Aorta (tissue), 5 donors: Measurements from ENCODE around the gene BMP8A. TPM values are rescaled to one million over a fixed set of nuclear protein-coding genes. Genes with fewer than 3 reads are reported as not detected.

Source experiments
- ATAC-seq: fragments of 200-7000 bp; cut with Tn5 transposase; one replicate; pipeline ENCODE4 v1.9.1; 2022; ENCODE audit warnings: moderate library complexity; ENCODE audit not compliant: low FRiP score
- DNase-seq, 2 donors: peaks; one replicate each; pipeline ENCODE4 v3.0.0-alpha.2; 2020
- H3K27ac ChIP-seq, 2 donors: one replicate each; pipeline ENCODE4 v1.5.1; 2013; ENCODE audit warnings: low read length in 2 of 2, mild to moderate bottlenecking in 2 of 2, moderate library complexity in 2 of 2, control low read depth in 1 of 2, inconsistent platforms in 1 of 2, low read depth in 1 of 2
- H3K27me3 ChIP-seq, 2 donors: one replicate each; pipeline ENCODE4 v1.6.1; 2013; ENCODE audit warnings: control low read depth in 1 of 2, low read length in 1 of 2, mild to moderate bottlenecking in 1 of 2, moderate library complexity in 1 of 2; ENCODE audit not compliant: insufficient read depth in 2 of 2, control insufficient read depth in 1 of 2
- H3K36me3 ChIP-seq, 2 donors: one replicate each; pipeline ENCODE4 v1.6.1; 2013; ENCODE audit warnings: control low read depth in 1 of 2, low read length in 1 of 2, mild to moderate bottlenecking in 1 of 2; ENCODE audit not compliant: insufficient read depth in 2 of 2, control insufficient read depth in 1 of 2
- H3K4me1 ChIP-seq, 2 donors: one replicate each; pipeline ENCODE4 v1.6.1; 2013; ENCODE audit warnings: low read length in 2 of 2, control low read depth in 1 of 2, mild to moderate bottlenecking in 1 of 2, moderate library complexity in 1 of 2; ENCODE audit not compliant: insufficient read depth in 2 of 2, control insufficient read depth in 1 of 2
- H3K4me3 ChIP-seq, 2 donors: one replicate each; pipeline ENCODE4 v1.5.1; 2013; ENCODE audit warnings: low read length in 2 of 2, control low read depth in 1 of 2, mild to moderate bottlenecking in 1 of 2
- H3K9me3 ChIP-seq: one replicate; pipeline ENCODE4 v1.6.1; 2013; ENCODE audit warnings: mild to moderate bottlenecking, low read length; ENCODE audit not compliant: control insufficient read depth
- WGBS, 2 donors: extraction: QIAGEN DNeasy Blood & Tissue Kit; methylation state at CpG; one replicate each; pipeline ENCODE4 v1.1.7; 2013; 5-methylcytosine and 5-hydroxymethylcytosine counted together
- intact Hi-C, 2 donors: fragments of 100-400 bp; cut with DNase I; formaldehyde crosslinking; loops; one replicate each; pipeline versions ENCODE4 v1.14.2 to v1.15.0; 2022
- polyA plus RNA-seq, 2 donors: library from polyadenylated mRNA; stranded (reverse); fragments of 200-250 nt; gene quantifications; one replicate each; pipeline ENCODE4 v1.2.3, GENCODE V29; 2013
- total RNA-seq, 2 donors: library from RNA; stranded (reverse); fragmentation: NEBNext Ultra II Directional; extraction: Animal tissue kit (Norgen Biotek cat#: 25700); gene quantifications; one replicate each; pipeline ENCODE4 v1.2.1, GENCODE V29; 2021
- donor health status: healthy with polysubstance abuse.
- donor health status: Bipolar disorder and iron deficiency.
- donor health status: DM: no; HTN: no; CAD: no.
- donor health status: DM: no; HTN: no; CAD: no.
- donor health status: DM: yes; HTN: yes; CAD: no.

BMP8A gene
- total and polyA plus RNA-seq, 4 donors, result not detected

DNA sequence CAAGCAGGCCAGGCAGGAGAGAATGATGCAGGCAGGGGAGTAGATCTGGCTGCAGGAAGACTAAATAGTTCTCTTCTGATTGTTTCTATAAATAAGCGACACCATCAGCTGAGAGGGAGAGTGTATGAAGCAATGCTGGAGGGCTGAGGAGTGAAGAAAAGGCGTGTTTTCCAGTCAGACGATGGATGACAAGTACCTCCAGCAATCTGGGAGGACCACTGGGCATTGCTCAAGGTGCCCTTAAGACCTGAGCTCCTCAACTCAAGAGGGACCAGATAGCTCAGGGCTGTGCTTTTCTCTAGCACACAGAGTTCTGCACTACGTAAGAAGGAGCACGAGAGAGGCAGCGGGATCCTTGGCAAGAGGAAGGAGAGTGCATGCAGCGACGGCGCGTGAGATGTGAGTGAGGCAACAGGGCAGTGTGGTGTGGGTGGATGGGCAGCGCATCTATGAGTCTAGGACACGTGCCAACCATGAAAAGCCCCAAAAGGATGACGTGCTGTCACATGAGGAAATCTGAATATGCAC is 49.1 kb downstream of the BMP8A start:
- 80 to 82% methylated on average over 13 of the region's 13 CpGs for WGBS, 2 donors
- Histone ChIP-seq H3K36me3 (peaks cover 0 to 4% of the 10 kb centered on the region in 2 donors), H3K4me3 (no peak overlapping the region), H3K4me1 (no peaks in the 10 kb centered on the region), H3K27ac (no peak overlapping the region), H3K9me3 (no peaks in the 10 kb centered on the region), H3K27me3 (no peaks in the 10 kb centered on the region)
- DNase-seq (peak in 1 of 2 donors; percentile 90), ATAC-seq (peak; percentile 71)
- intact Hi-C loops, result no loop called here

- Histone ChIP-seq H3K27ac (no peak overlapping the region), H3K27me3 (no peaks in the 10 kb centered on the region), H3K9me3 (no peaks in the 10 kb centered on the region), H3K4me1 (no peaks in the 10 kb centered on the region), H3K36me3 (peaks cover 2 to 4% of the 10 kb centered on the region in 2 donors), H3K4me3 (no peak overlapping the region)
- intact Hi-C loops, result no loop called here
- 96 to 98% methylated on average over 5 of the region's 5 CpGs for WGBS, 2 donors
- ATAC-seq (no peak), DNase-seq (no peak)
These were observed 51.5 kb downstream of the BMP8A start for GRCh38 chr1:39542924-39543323.

- Histone ChIP-seq H3K9me3 (no peaks in the 10 kb centered on the region), H3K27me3 (no peaks in the 10 kb centered on the region), H3K4me1 (no peaks in the 10 kb centered on the region), H3K27ac (no peak overlapping the region), H3K4me3 (no peak overlapping the region), H3K36me3 (peaks cover 8% of the 10 kb centered on the region in 2 donors)
- ATAC-seq (no peak), DNase-seq (no peak)
- intact Hi-C loops, result no loop called here
- 77 to 84% methylated on average over 4 of the region's 4 CpGs for WGBS, 2 donors
These were observed 52.9 kb downstream of the BMP8A start for GRCh38 chr1:39544327-39544726.

DNA sequence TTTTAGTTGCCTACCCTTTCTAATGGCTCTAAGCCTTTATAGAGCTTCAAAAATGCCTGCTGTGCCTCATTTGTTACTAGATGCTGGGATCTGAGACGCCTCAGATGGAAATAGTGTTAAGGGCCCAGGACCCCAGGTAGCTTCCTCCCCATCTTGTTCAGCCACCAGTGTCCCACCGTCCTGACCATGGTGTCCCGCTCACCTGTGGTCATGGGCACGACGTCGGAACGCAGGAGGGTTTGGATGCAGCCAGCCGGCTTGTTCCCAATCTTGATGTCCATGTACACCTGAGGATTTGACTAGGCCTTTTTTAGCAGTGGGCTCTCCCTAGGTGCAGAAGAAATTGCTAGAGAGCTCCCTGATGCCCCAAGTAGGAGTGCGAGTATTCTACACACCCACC is 54.1 kb downstream of the BMP8A start:
- H3K27ac ChIP-seq, result no peak overlapping the region
- H3K9me3 ChIP-seq, result no peaks in the 10 kb centered on the region
- no peaks in the 10 kb centered on the region for H3K4me1 ChIP-seq
- DNase-seq (no peak), ATAC-seq (no peak)
- intact Hi-C loops, result no loop called here
- no peak overlapping the region for H3K4me3 ChIP-seq
- peaks cover 8% of the 10 kb centered on the region in 2 donors for H3K36me3 ChIP-seq
- WGBS, 2 donors, result 95% methylated on average over 9 of the region's 9 CpGs
- H3K27me3 ChIP-seq, result no peaks in the 10 kb centered on the region

DNA sequence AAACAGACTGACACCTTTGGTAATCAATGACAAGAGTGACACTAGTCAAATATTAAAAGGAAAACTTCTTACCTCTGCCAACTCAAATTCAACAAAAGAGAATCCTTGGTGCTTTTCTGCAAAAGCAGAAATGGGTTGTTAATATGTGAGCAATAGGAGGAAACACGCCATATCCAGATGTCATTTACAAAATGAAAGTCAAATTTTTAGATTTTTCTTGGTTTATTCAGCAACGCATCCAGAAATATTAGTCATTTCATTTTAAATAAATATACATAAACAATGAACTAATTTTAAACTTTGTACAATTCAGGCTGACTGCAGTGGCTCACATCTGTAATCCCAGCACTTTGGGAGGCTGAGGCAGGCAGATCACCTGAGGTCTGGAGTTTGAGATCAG is 62.8 kb downstream of the BMP8A start:
- ATAC-seq, result no peak
- Histone ChIP-seq H3K36me3 (no peaks in the 10 kb centered on the region), H3K27me3 (no peaks in the 10 kb centered on the region), H3K9me3 (no peaks in the 10 kb centered on the region), H3K4me1 (no peaks in the 10 kb centered on the region), H3K4me3 (no peak overlapping the region), H3K27ac (no peak overlapping the region)
- 81 to 83% methylated on average over 2 of the region's 2 CpGs for WGBS, 2 donors
- intact Hi-C loops, result no loop called here
- no peak for DNase-seq

- DNase-seq (no peak), ATAC-seq (no peak)
- Histone ChIP-seq H3K36me3 (peaks cover 9 to 11% of the 10 kb centered on the region in 2 donors), H3K4me1 (no peaks in the 10 kb centered on the region), H3K27me3 (no peaks in the 10 kb centered on the region), H3K27ac (no peak overlapping the region), H3K9me3 (no peaks in the 10 kb centered on the region), H3K4me3 (no peak overlapping the region)
- intact Hi-C loops, result no loop called here
- WGBS, 2 donors, result 91 to 94% methylated on average over 1 of the region's 1 CpG
These were observed 69.8 kb downstream of the BMP8A start for GRCh38 chr1:39561279-39561678.

DNA sequence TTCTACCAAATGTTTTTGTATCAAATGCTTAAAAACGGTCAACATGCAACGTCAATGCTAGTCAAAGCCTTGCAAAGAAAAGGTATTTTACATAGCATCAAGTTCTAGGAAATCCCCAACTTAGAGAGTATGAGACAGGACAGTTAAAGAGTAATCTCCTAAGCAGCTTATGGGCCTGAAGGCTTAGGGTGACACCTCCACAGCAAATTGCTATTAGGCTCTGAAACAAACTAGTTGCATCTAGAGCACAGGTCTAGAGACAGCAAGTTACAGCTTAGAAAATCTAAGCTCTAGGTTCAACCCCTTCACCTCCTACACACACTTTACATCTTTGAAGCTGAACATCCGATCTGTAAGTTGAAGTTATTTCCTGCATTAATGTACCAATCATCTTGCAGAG is 71.5 kb downstream of the BMP8A start:
- no peaks in the 10 kb centered on the region for H3K9me3 ChIP-seq
- peaks cover 12 to 18% of the 10 kb centered on the region in 2 donors for H3K36me3 ChIP-seq
- WGBS, 2 donors, result 79% methylated on average over 3 of the region's 3 CpGs
- ATAC-seq, result no peak
- intact Hi-C loops, result no loop called here
- H3K4me3 ChIP-seq, result no peak overlapping the region
- DNase-seq, result no peak
- no peaks in the 10 kb centered on the region for H3K27me3 ChIP-seq
- no peak overlapping the region for H3K27ac ChIP-seq
- H3K4me1 ChIP-seq, result no peaks in the 10 kb centered on the region

DNA sequence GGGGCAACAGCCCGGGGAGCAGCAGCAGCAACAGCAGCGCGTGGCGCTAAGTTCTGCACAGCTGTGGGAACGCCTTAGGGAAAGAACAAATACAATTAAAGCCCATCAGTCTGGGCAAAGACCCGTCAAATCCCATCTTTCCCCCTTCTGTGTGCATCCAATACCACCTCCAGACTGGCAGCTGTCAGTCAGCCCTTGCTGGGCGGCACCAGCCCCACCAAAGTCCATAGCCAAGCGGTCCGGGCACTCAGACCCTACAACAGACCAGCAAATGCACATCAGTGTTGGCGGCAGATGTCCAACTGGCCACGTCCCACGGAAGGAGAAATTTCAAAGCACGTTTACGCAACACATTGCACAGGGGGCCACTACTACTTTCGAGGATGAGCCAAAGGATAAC is 72.2 kb downstream of the BMP8A start:
- H3K36me3 ChIP-seq, result peaks cover 14 to 18% of the 10 kb centered on the region in 2 donors
- no peaks in the 10 kb centered on the region for H3K9me3 ChIP-seq
- DNase-seq (no peak), ATAC-seq (no peak)
- no peak overlapping the region for H3K4me3 ChIP-seq
- H3K27ac ChIP-seq, result no peak overlapping the region
- WGBS, 2 donors, result 92% methylated on average over 15 of the region's 15 CpGs
- H3K27me3 ChIP-seq, result no peaks in the 10 kb centered on the region
- intact Hi-C loops, result no loop called here
- H3K4me1 ChIP-seq, result no peaks in the 10 kb centered on the region

DNA sequence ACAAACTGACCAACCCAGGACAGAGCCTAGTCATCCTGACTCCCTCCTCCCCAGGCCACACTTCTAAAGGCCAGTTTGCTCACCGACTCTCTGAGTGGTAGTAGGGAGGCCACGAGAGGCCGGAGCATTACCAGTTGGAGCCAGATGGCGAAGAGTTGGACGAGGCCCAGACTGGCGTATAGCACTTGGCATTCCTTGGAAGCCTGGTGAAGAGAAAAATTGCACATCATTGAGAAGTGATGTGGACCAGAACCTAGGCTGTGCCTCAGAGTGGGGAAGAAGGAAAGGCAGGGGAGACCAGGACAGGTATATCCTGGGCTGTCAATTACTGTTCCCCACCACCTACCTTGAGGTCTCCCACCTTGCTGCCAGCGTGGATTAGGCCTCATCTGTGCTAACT is 72.9 kb downstream of the BMP8A start:
- 62 to 75% methylated on average over 7 of the region's 7 CpGs for WGBS, 2 donors
- no peaks in the 10 kb centered on the region for H3K27me3 ChIP-seq
- no peaks in the 10 kb centered on the region for H3K9me3 ChIP-seq
- ATAC-seq (no peak), DNase-seq (no peak)
- H3K36me3 ChIP-seq, result peaks cover 17 to 18% of the 10 kb centered on the region in 2 donors
- no peaks in the 10 kb centered on the region for H3K4me1 ChIP-seq
- H3K27ac ChIP-seq, result no peak overlapping the region
- no peak overlapping the region for H3K4me3 ChIP-seq
- intact Hi-C loops, result no loop called here
